Pancreas (tissue), 10 donors: ENCODE data around the gene ZBTB20. TPM values are rescaled to one million over a fixed set of nuclear protein-coding genes. Genes with fewer than 3 reads are reported as not detected.

Experiments used
- ATAC-seq, 4 donors: fragments of 200-7000 bp; cut with Tn5 transposase; one replicate each; pipeline versions ENCODE4 v1.8.0 to v1.9.1; 2020; ENCODE audit warnings: mild to moderate bottlenecking in 4 of 4, moderate library complexity in 4 of 4
- DNase-seq, 6 donors: peaks; one replicate each; pipeline ENCODE4 v3.0.0-alpha.2; 2020
- FAIRE-seq: peaks from 2 replicates; lab custom pipeline; 2012; peaks lifted over from hg19 to GRCh38; lab: Jason Lieb, UNC
- H3K27ac ChIP-seq, 4 donors: fragments of 200-600 bp; sonication (generic); 1 replicate in 3 of 4; 2 replicates in 1 of 4; pipeline versions ENCODE4 v1.5.0 to v1.8.0; 2020
- H3K27me3 ChIP-seq, 4 donors: fragments of 200-600 bp; one replicate each; pipeline ENCODE4 v1.8.0; 2021
- H3K36me3 ChIP-seq, 3 donors: fragments of 200-600 bp; sonication (generic) in 1 of 3; one replicate each; pipeline versions ENCODE4 v1.5.0 to v1.8.0; 2020 to 2021
- H3K4me1 ChIP-seq, 3 donors: fragments of 200-600 bp; one replicate each; pipeline ENCODE4 v1.8.0; 2021
- H3K4me3 ChIP-seq, 4 donors: fragments of 200-600 bp; sonication (generic) in 2 of 4; one replicate each; pipeline versions ENCODE4 v1.5.0 to v1.8.0; 2020 to 2021
- H3K9me3 ChIP-seq, 4 donors: fragments of 200-600 bp; one replicate each; pipeline ENCODE4 v1.8.0; 2021
- CTCF ChIP-seq, 4 donors: fragments of 200-600 bp; sonication (generic) in 3 of 4; IDR thresholded peaks; one replicate each; pipeline versions ENCODE4 v1.5.0 to v1.8.0; 2021; ENCODE audit warnings: antibody characterized with exemption in 4 of 4
- WGBS, 2 donors: extraction: QIAGEN DNeasy Blood & Tissue Kit; methylation state at CpG; one replicate each; pipeline ENCODE4 v1.1.7; 2013; 5-methylcytosine and 5-hydroxymethylcytosine counted together
- intact Hi-C, 3 donors: fragments of 100-400 bp; cut with DNase I; formaldehyde crosslinking; loops; one replicate each; pipeline versions ENCODE4 v1.11.1 to v1.14.2; 2022
- polyA plus RNA-seq, 2 donors: library from polyadenylated mRNA; stranded (reverse); fragments of 200-250 nt; gene quantifications; one replicate each; pipeline ENCODE4 v1.2.3, GENCODE V29; 2013
- total RNA-seq, 6 donors: library from RNA; stranded (reverse); fragmentation: NEBNext Ultra II Directional in 4 of 6; extraction: Animal tissue kit (Norgen Biotek cat#: 25700) in 4 of 6; gene quantifications; one replicate each; pipeline versions ENCODE4 v1.2.1 to v1.2.4, GENCODE V29; 2021 to 2023
- donor health status: healthy with polysubstance abuse.
- donor health status: DM: no; HTN: no; CAD: no; lungs with moderate emphysema.
- donor health status: DM: no; HTN: no; CAD: no.
- donor health status: control.
- donor health status: control.
- donor health status: Bipolar disorder and iron deficiency.
- donor health status: DM: yes; HTN: yes; CAD: no.
- donor health status: DM: no; HTN: no; CAD: no.
- donor health status: DM: no; HTN: no; CAD: no.
- donor health status: DM: yes; HTN: yes; CAD: no.

The ZBTB20 gene
- total and polyA plus RNA-seq, 8 donors, result 1.3 to 81.5 (median 43.7) TPM

GRCh38 chr3:114490829-114491228, 656.3 kb downstream of the ZBTB20 start:
- intact Hi-C loops, result no loop called here
- WGBS, 2 donors, result 97 to 100% methylated on average over 1 of the region's 1 CpG
- Histone ChIP-seq H3K9me3 (no peaks in the 10 kb centered on the region), H3K27ac (no peak overlapping the region), H3K27me3 (no peaks in the 10 kb centered on the region), H3K4me3 (no peak overlapping the region), H3K4me1 (no peaks in the 10 kb centered on the region), H3K36me3 (no peaks in the 10 kb centered on the region)
- FAIRE-seq (no peak), DNase-seq (no peak), ATAC-seq (no peak)
- no peak for TF ChIP-seq CTCF (IDR thresholded peaks at IDR 0.05)

GRCh38 chr3:114487502-114487901, 659.6 kb downstream of the ZBTB20 start:
- no peaks in the 10 kb centered on the region for H3K9me3 ChIP-seq
- H3K4me1 ChIP-seq, result no peaks in the 10 kb centered on the region
- no peak for FAIRE-seq
- H3K27me3 ChIP-seq, result no peaks in the 10 kb centered on the region
- no peak overlapping the region for H3K4me3 ChIP-seq
- H3K27ac ChIP-seq, result no peak overlapping the region
- TF ChIP-seq CTCF (IDR thresholded peaks at IDR 0.05), result no peak
- intact Hi-C loops, result no loop called here
- ATAC-seq, result no peak
- H3K36me3 ChIP-seq, result no peaks in the 10 kb centered on the region
- no peak for DNase-seq
- 96 to 97% methylated on average over 8 of the region's 8 CpGs for WGBS, 2 donors

GRCh38 chr3:114484919-114485318, 662.2 kb downstream of the ZBTB20 start:
- Histone ChIP-seq H3K4me3 (no peak overlapping the region), H3K27me3 (no peaks in the 10 kb centered on the region), H3K9me3 (no peaks in the 10 kb centered on the region), H3K36me3 (no peaks in the 10 kb centered on the region), H3K4me1 (no peaks in the 10 kb centered on the region), H3K27ac (no peak overlapping the region)
- intact Hi-C loops, result no loop called here
- ATAC-seq, result no peak
- DNase-seq, result no peak
- no peak for FAIRE-seq
- 76 to 77% methylated on average over 3 of the region's 3 CpGs for WGBS, 2 donors
- no peak for TF ChIP-seq CTCF (IDR thresholded peaks at IDR 0.05)

GRCh38 chr3:114481113-114481512, 666.0 kb downstream of the ZBTB20 start:
- no peak for DNase-seq
- no peaks in the 10 kb centered on the region for H3K36me3 ChIP-seq
- H3K27ac ChIP-seq, result no peak overlapping the region
- WGBS, 2 donors, result 90 to 91% methylated on average over 7 of the region's 7 CpGs
- intact Hi-C loops, result no loop called here
- H3K4me1 ChIP-seq, result no peaks in the 10 kb centered on the region
- no peak for FAIRE-seq
- no peak for ATAC-seq
- H3K4me3 ChIP-seq, result no peak overlapping the region
- no peak for TF ChIP-seq CTCF (IDR thresholded peaks at IDR 0.05)
- H3K27me3 ChIP-seq, result no peaks in the 10 kb centered on the region
- H3K9me3 ChIP-seq, result no peaks in the 10 kb centered on the region

GRCh38 chr3:114480442-114480841, 666.6 kb downstream of the ZBTB20 start:
- DNase-seq, result no peak
- no peak for FAIRE-seq
- 70 to 74% methylated on average over 3 of the region's 3 CpGs for WGBS, 2 donors

More at GRCh38 chr3:114480442-114480841, 666.6 kb downstream of the ZBTB20 start:
- Histone ChIP-seq H3K9me3 (no peaks in the 10 kb centered on the region), H3K4me3 (no peak overlapping the region), H3K27me3 (no peaks in the 10 kb centered on the region), H3K4me1 (no peaks in the 10 kb centered on the region), H3K36me3 (no peaks in the 10 kb centered on the region), H3K27ac (no peak overlapping the region)
- no peak for ATAC-seq
- intact Hi-C loops, result no loop called here
- no peak for TF ChIP-seq CTCF (IDR thresholded peaks at IDR 0.05)
